SK-N-SH treated with all-trans-retinoic acid at 6 μM for 48 hours (cell line): ENCODE results near the gene NOTO.

Source experiments
- ATAC-seq: fragments of 200-7000 bp; cut with Tn5 transposase; 3 replicates; pipeline ENCODE4 v1.9.1; 2020; ENCODE audit warnings: mild to moderate bottlenecking, moderate library complexity
- ARNTL ChIP-seq: fragments of 450-650 bp; formaldehyde crosslinking; IDR thresholded peaks from 2 replicates; pipeline ENCODE4 v1.5.0; 2020; ENCODE audit warnings: low read depth, mild to moderate bottlenecking, moderate library complexity, borderline replicate concordance
- BACH2 ChIP-seq: fragments of 250-450 bp; sonication (Bioruptor Pico); IDR thresholded peaks from 2 replicates; pipeline ENCODE4 v1.9.0; 2021; ENCODE audit warnings: mild to moderate bottlenecking, borderline replicate concordance
- CREB5 ChIP-seq: fragments of 250-450 bp; sonication (Bioruptor Pico); IDR thresholded peaks from 2 replicates; pipeline ENCODE4 v1.5.1; 2020; ENCODE audit warnings: low read depth, mild to moderate bottlenecking, moderate library complexity
- CSDC2 ChIP-seq: fragments of 250-450 bp; sonication (Bioruptor Pico); IDR thresholded peaks from 2 replicates; pipeline ENCODE4 v1.5.0; 2020; ENCODE audit warnings: mild to moderate bottlenecking, moderate library complexity
- ESRRG ChIP-seq: fragments of 250-450 bp; sonication (Bioruptor Pico); IDR thresholded peaks from 2 replicates; pipeline ENCODE4 v1.6.1; 2021; ENCODE audit warnings: mild to moderate bottlenecking
- GLIS3 ChIP-seq: fragments of 250-450 bp; sonication (Bioruptor Pico); IDR thresholded peaks from 2 replicates; pipeline ENCODE4 v1.5.0; 2020; ENCODE audit warnings: mild to moderate bottlenecking, moderate library complexity
- ISL1 ChIP-seq: fragments of 250-450 bp; sonication (Bioruptor Pico); IDR thresholded peaks from 2 replicates; pipeline ENCODE4 v2.1.2; 2022; ENCODE audit warnings: mild to moderate bottlenecking, moderate library complexity
- PPARA ChIP-seq: fragments of 250-450 bp; sonication (Bioruptor Pico); IDR thresholded peaks from 2 replicates; pipeline ENCODE4 v1.5.0; 2020; ENCODE audit warnings: mild to moderate bottlenecking, borderline replicate concordance
- RARB ChIP-seq: fragments of 250-450 bp; sonication (Bioruptor Pico); IDR thresholded peaks from 2 replicates; pipeline ENCODE4 v1.8.0; 2021; ENCODE audit warnings: mild to moderate bottlenecking, moderate library complexity
- SNAI2 ChIP-seq: fragments of 250-450 bp; sonication (Bioruptor Pico); IDR thresholded peaks from 2 replicates; pipeline ENCODE4 v1.5.0; 2020; ENCODE audit warnings: mild to moderate bottlenecking, moderate library complexity
- TCF4 ChIP-seq: fragments of 250-450 bp; sonication (Bioruptor Pico); IDR thresholded peaks from 2 replicates; pipeline ENCODE4 v1.8.0; 2021; ENCODE audit warnings: mild to moderate bottlenecking, moderate library complexity, borderline replicate concordance
- TOX ChIP-seq: fragments of 250-450 bp; sonication (Bioruptor Pico); IDR thresholded peaks from 2 replicates; pipeline ENCODE4 v1.8.0; 2021; ENCODE audit warnings: mild to moderate bottlenecking, moderate library complexity, borderline replicate concordance
- ZC3H10 ChIP-seq: fragments of 250-450 bp; sonication (Bioruptor Pico); IDR thresholded peaks from 2 replicates; pipeline ENCODE4 v1.5.1; 2021; ENCODE audit warnings: mild to moderate bottlenecking, moderate library complexity
- ZFP3 ChIP-seq: fragments of 250-450 bp; sonication (Bioruptor Pico); IDR thresholded peaks from 2 replicates; pipeline ENCODE4 v1.5.0; 2020; ENCODE audit warnings: mild to moderate bottlenecking, moderate library complexity
- ZFP30 ChIP-seq: fragments of 450-650 bp; formaldehyde crosslinking; IDR thresholded peaks from 2 replicates; pipeline ENCODE4 v1.5.0; 2022; ENCODE audit warnings: mild to moderate bottlenecking, moderate library complexity
- ZNF565 ChIP-seq: fragments of 450-650 bp; formaldehyde crosslinking; conservative IDR thresholded peaks from 2 replicates; pipeline ENCODE4 v1.5.0; 2020; ENCODE audit warnings: low read depth, mild to moderate bottlenecking, moderate library complexity
- ZNF70 ChIP-seq: fragments of 450-650 bp; formaldehyde crosslinking; IDR thresholded peaks from 2 replicates; pipeline ENCODE4 v1.5.0; 2020; ENCODE audit warnings: mild to moderate bottlenecking, moderate library complexity
- ZNF8 ChIP-seq: fragments of 450-650 bp; formaldehyde crosslinking; IDR thresholded peaks from 2 replicates; pipeline ENCODE4 v1.5.0; 2020; ENCODE audit warnings: mild to moderate bottlenecking, moderate library complexity
- TF ChIP-seq, protein P1 (sequence below): fragments of 250-450 bp; sonication (Bioruptor Pico); IDR thresholded peaks from 2 replicates; pipeline ENCODE4 v1.5.0; 2020; ENCODE audit warnings: mild to moderate bottlenecking, moderate library complexity
- TF ChIP-seq, protein P2 (sequence below): fragments of 250-450 bp; sonication (Bioruptor Pico); IDR thresholded peaks from 2 replicates; pipeline ENCODE4 v1.5.1; 2021; ENCODE audit warnings: mild to moderate bottlenecking, moderate library complexity
- TF ChIP-seq, protein P3 (sequence below): fragments of 250-450 bp; sonication (Bioruptor Pico); IDR thresholded peaks from 2 replicates; pipeline ENCODE4 v1.8.0; 2020; ENCODE audit warnings: mild to moderate bottlenecking, moderate library complexity, borderline replicate concordance

The NOTO gene

DNA sequence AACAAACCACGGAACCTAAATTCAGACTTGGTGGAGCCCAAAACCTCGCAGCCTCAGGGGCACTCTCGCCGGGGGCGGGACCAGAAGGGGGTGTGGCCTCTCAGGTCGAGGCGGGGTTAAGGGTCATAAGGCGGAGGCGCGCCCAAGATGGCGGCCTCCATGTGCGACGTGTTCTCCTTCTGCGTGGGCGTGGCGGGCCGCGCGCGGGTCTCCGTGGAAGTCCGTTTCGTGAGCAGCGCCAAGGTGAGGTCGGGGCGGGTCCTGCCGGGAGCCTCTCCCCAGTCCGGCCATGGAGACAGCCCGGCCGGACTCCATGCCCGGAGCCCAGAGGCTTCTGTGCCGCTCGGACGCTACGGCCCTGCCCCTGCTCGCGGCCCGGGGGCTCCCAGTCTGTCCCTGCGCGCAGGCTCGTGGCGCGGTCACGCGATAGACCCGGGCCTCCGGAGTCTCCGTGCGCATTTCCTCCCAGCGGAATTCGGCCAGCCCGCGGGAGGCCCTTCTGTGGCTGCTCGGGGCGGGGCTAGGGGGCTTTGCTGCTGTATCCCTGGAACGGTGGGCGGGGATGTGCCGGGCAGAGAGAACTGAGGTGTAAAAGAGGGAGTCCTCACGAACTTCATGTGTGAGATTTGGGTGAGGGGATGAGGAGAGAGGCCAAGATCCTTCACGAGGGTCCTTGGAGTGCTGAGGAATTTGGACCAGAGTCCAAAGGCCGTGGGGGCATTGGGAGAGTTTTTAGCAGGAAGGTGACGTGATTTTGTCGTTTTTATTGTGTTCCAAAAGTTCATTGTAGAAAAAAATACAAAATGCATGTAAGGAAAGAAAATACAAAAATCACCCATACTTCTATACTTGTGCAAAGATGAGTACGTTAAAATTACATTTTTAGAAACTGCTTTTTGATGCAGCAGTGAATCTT is 12.0 kb downstream of the NOTO start, which contains the start of gene SMYD5:
TSS of gene SMYD5 (plus strand) at position 126 of the 916 bp plus-strand sequence. CDS start at position 148, 22 bp downstream.
- no peak for TF ChIP-seq BACH2 (CRISPR knock-in tag)
- TF ChIP-seq, protein P1, sequence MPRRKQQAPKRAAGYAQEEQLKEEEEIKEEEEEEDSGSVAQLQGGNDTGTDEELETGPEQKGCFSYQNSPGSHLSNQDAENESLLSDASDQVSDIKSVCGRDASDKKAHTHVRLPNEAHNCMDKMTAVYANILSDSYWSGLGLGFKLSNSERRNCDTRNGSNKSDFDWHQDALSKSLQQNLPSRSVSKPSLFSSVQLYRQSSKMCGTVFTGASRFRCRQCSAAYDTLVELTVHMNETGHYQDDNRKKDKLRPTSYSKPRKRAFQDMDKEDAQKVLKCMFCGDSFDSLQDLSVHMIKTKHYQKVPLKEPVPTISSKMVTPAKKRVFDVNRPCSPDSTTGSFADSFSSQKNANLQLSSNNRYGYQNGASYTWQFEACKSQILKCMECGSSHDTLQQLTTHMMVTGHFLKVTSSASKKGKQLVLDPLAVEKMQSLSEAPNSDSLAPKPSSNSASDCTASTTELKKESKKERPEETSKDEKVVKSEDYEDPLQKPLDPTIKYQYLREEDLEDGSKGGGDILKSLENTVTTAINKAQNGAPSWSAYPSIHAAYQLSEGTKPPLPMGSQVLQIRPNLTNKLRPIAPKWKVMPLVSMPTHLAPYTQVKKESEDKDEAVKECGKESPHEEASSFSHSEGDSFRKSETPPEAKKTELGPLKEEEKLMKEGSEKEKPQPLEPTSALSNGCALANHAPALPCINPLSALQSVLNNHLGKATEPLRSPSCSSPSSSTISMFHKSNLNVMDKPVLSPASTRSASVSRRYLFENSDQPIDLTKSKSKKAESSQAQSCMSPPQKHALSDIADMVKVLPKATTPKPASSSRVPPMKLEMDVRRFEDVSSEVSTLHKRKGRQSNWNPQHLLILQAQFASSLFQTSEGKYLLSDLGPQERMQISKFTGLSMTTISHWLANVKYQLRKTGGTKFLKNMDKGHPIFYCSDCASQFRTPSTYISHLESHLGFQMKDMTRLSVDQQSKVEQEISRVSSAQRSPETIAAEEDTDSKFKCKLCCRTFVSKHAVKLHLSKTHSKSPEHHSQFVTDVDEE: peak; percentile 50; the same call in 1 of the 2 replicates
- TF ChIP-seq, all 23 proteins: peak for 1
- ATAC-seq: peak; percentile 80

- TF ChIP-seq SNAI2 (CRISPR knock-in tag) (no peak), ZFP3 (CRISPR knock-in tag) (no peak), ESRRG (CRISPR knock-in tag) (no peak), ZFP30 (CRISPR knock-in tag) (no peak), ZNF565 (no peak), CSDC2 (CRISPR knock-in tag) (no peak), RARB (CRISPR knock-in tag) (no peak), BACH2 (CRISPR knock-in tag) (no peak)
- no peak for ATAC-seq
These were observed 12.9 kb downstream of the NOTO start for GRCh38 chr2:73215254-73215653.

DNA sequence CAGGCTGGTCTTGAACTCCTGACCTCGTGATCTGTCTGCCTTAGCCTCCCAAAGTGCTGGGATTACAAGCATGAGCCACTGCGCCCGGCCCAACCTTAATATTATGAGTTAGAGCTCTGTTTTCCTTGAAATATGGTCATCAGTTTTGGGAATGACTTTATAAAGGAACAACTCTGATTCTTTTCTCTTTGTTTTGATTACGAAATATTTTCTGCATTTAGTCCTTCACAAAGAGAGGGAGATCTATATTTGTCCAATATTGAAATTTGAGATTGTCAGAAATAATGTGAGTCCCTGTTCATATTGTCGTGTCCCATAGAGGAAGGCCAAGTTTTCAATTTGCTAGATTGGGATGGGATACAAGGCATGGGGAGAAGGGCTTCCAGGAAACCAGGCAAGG is 14.8 kb downstream of the NOTO start:
- TF ChIP-seq SNAI2 (CRISPR knock-in tag) (no peak), ISL1 (CRISPR knock-in tag) (no peak), ZFP3 (CRISPR knock-in tag) (no peak), RARB (CRISPR knock-in tag) (no peak), TOX (no peak), ZC3H10 (CRISPR knock-in tag) (no peak)
- TF ChIP-seq, protein P2, sequence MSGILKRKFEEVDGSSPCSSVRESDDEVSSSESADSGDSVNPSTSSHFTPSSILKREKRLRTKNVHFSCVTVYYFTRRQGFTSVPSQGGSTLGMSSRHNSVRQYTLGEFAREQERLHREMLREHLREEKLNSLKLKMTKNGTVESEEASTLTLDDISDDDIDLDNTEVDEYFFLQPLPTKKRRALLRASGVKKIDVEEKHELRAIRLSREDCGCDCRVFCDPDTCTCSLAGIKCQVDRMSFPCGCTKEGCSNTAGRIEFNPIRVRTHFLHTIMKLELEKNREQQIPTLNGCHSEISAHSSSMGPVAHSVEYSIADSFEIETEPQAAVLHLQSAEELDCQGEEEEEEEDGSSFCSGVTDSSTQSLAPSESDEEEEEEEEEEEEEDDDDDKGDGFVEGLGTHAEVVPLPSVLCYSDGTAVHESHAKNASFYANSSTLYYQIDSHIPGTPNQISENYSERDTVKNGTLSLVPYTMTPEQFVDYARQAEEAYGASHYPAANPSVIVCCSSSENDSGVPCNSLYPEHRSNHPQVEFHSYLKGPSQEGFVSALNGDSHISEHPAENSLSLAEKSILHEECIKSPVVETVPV (CRISPR knock-in tag): no peak
- TF ChIP-seq, protein P3, sequence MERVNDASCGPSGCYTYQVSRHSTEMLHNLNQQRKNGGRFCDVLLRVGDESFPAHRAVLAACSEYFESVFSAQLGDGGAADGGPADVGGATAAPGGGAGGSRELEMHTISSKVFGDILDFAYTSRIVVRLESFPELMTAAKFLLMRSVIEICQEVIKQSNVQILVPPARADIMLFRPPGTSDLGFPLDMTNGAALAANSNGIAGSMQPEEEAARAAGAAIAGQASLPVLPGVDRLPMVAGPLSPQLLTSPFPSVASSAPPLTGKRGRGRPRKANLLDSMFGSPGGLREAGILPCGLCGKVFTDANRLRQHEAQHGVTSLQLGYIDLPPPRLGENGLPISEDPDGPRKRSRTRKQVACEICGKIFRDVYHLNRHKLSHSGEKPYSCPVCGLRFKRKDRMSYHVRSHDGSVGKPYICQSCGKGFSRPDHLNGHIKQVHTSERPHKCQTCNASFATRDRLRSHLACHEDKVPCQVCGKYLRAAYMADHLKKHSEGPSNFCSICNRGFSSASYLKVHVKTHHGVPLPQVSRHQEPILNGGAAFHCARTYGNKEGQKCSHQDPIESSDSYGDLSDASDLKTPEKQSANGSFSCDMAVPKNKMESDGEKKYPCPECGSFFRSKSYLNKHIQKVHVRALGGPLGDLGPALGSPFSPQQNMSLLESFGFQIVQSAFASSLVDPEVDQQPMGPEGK (CRISPR knock-in tag): no peak
- ATAC-seq: no peak

DNA sequence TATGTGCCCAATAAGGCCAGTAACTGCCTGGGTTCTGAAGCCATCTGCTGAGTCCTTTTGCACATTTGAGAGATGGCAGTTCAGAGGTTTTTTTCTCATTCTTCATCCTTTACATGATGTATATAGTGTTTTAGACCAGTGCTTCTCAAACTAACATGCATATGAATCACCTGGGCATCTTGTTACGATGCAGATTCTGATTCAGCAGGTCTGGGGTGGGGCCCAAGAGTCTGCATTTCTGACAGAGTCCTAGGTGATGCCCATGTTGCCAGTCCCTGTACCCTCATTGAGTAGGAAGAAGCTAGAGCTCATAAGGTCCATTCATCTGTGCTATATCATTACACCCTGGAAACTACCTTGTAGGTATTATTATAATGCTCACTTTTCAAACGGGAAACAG is 15.5 kb downstream of the NOTO start:
- no peak for ATAC-seq
- TF ChIP-seq CREB5 (CRISPR knock-in tag): no peak
- no peak for TF ChIP-seq ARNTL (CRISPR knock-in tag)
- TF ChIP-seq SNAI2 (CRISPR knock-in tag): no peak
- TF ChIP-seq ZNF8 (CRISPR knock-in tag): no peak
- no peak for TF ChIP-seq ZFP30 (CRISPR knock-in tag)
- TF ChIP-seq CSDC2 (CRISPR knock-in tag): no peak
- no peak for TF ChIP-seq PPARA (CRISPR knock-in tag)
- no peak for TF ChIP-seq TCF4 (CRISPR knock-in tag)
- TF ChIP-seq ZC3H10 (CRISPR knock-in tag): no peak
- no peak for TF ChIP-seq TOX
- no peak for TF ChIP-seq RARB (CRISPR knock-in tag)
- TF ChIP-seq BACH2 (CRISPR knock-in tag): no peak
- no peak for TF ChIP-seq ZNF70 (CRISPR knock-in tag)
- TF ChIP-seq GLIS3 (CRISPR knock-in tag): no peak
